Stimulated activated naive CD8-positive, alpha-beta T cell treated with anti-CD3 and anti-CD28 coated beads, Interleukin-15, amount 100 ng/mL, for 72 hours (primary cell): ENCODE measurements around the gene GIPC3.

ENCODE experiments used
- ATAC-seq: fragments of 150-1000 bp; cut with Tn5 transposase; 2 replicates; pipeline ENCODE4 v1.10.0; 2021; ENCODE audit warnings: mild to moderate bottlenecking, moderate library complexity
- DNase-seq, 2 donors: peaks; one replicate each; pipeline ENCODE4 v3.0.0; 2021 to 2022
- H3K27ac Mint-ChIP-seq, 2 donors: one replicate each; pipeline ENCODE4 v1.8.0; 2022; ENCODE audit warnings: mild to moderate bottlenecking in 2 of 2, mixed read lengths in 2 of 2, moderate library complexity in 2 of 2
- H3K27me3 Mint-ChIP-seq: one replicate; pipeline ENCODE4 v1.8.0; 2022; ENCODE audit warnings: mixed read lengths
- H3K4me1 Mint-ChIP-seq: one replicate; pipeline ENCODE4 v1.8.0; 2022; ENCODE audit warnings: mild to moderate bottlenecking, mixed read lengths
- H3K4me3 Mint-ChIP-seq, 2 donors: one replicate each; pipeline ENCODE4 v1.8.0; 2022; ENCODE audit warnings: mild to moderate bottlenecking in 2 of 2, mixed read lengths in 2 of 2, moderate library complexity in 1 of 2
- H3K9me3 Mint-ChIP-seq, 2 donors: one replicate each; pipeline ENCODE4 v1.8.0; 2022; ENCODE audit warnings: mixed read lengths in 2 of 2

GIPC3 gene

DNA sequence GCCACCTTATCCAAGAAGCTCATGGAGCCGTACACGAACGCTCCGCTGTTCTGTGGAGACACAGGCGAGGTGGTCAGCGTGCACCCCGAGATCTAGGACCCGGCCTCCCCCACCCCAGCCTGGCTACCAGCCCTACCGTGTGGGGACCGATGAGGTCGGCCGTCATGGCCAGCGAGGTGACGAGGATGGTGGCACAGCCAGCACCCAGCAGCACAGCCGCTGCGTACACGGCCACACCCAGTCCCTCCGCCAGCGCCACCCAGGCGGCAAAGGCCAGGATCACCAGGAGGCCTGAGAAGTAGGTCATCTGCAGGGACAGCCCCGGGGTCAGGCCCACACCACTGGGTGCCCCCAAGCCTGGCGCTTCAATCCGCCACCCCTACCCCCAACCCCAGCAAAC is 39.2 kb upstream of the GIPC3 start:
- Mint-ChIP-seq H3K4me3 (no peak overlapping the region), H3K27me3 (no peaks in the 10 kb centered on the region), H3K4me1 (peaks cover 38% of the 10 kb centered on the region), H3K9me3 (no peaks in the 10 kb centered on the region), H3K27ac (peak overlapping the region in 1 of 2 donors; percentile 12)
- ATAC-seq (no peak), DNase-seq (no peak)

DNA sequence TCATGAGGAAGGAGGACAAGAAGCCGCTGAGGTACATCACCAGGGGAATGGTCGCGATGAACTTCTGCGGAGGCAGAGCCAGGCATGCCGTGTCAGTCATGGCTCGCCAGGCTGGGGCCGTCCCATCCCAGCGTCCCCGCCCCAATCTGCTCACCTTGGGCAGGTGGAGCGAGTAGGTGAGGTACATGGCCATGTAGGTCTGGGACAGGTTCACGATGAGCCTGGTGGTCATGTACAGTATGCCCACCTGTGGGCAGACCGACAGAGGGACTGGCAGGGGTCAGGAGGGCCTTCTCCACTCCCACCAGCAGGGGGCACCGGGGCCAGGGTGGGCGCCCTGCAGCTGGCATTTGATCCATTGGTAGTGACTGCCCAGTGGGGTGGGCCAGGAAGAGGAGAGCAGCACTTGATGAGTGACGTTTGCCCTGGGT is 38.0 kb upstream of the GIPC3 start:
- Mint-ChIP-seq H3K27ac (peak overlapping the region in 1 of 2 donors; percentile 83), H3K9me3 (no peaks in the 10 kb centered on the region), H3K27me3 (no peaks in the 10 kb centered on the region), H3K4me3 (no peak overlapping the region), H3K4me1 (peaks cover 50% of the 10 kb centered on the region)
- ATAC-seq = peak; percentile 32
- peak in 1 of 2 donors; percentile 48 for DNase-seq

DNA sequence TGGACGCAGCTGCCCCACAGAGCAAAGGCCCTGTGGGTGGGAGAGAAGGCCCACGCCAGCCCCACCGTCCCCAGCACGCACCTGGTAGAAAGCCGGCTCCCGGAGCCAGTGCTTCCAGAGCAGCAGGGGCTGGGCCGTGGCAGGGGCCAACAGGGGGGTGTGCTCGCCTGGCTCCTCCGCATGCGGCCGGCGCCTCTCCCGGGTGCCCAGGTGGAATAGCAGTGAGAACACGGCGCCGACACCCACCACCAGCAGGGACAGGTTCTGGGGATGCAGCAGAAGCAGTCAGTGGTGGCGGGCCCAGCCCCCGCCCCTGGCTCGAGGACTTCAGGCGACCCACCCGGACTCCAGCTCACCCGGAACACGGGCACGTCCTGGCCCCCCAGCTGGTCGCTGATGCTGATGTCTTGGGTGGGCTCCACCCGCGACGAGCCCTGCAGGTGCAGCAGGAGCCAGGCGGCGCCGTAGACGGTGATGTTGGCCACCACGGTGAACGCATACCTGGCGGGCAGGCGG is 37.5 kb upstream of the GIPC3 start:
- Mint-ChIP-seq H3K27me3 (no peaks in the 10 kb centered on the region), H3K4me3 (no peak overlapping the region), H3K4me1 (peaks cover 55% of the 10 kb centered on the region), H3K27ac (no peak overlapping the region), H3K9me3 (no peaks in the 10 kb centered on the region)
- no peak for ATAC-seq
- DNase-seq = no peak

DNA sequence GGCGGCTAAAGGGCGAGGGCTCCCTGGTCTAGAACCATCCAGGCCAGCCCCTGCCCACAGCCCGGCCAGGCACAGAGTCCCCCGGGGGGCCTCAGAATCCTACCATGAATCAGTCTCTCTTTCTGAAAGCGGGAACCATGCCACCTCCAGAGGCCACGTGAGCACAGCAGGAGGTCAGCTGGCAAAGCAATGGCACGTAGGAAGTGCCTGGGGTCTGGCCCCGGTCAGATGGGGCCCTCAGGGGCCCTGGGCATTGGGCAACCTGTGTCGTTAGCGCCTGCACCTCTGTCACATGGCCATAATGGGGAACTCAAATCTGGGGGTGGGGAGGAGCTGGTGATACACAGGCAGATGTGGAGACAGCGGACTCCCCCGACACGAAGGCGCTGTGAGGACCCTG is 36.7 kb upstream of the GIPC3 start:
- Mint-ChIP-seq H3K9me3 (no peaks in the 10 kb centered on the region), H3K27me3 (no peaks in the 10 kb centered on the region), H3K4me3 (no peak overlapping the region), H3K27ac (no peak overlapping the region), H3K4me1 (peaks cover 63% of the 10 kb centered on the region)
- DNase-seq (no peak), ATAC-seq (no peak)

DNA sequence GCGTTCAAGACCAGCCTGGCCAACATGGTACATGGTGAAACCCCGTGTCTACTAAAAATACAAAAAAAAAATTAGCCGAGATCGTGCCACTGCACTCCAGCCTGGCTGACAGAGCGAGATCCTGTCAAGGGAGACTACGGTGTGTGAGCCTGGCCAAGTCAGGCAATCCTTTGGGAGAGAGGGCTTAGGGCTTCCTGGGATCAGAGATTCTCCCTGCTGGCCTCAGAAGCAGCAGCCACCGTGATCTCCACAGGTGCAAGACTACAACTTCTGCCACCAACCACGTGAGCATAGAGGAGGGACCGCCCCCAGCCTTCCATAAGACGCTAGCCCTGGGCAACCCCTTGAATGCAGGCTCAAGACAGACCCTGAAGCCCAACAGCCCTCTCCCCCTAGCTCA is 35.5 kb upstream of the GIPC3 start:
- DNase-seq (no peak), ATAC-seq (no peak)
- no peaks in the 10 kb centered on the region for H3K9me3 Mint-ChIP-seq
- H3K27ac Mint-ChIP-seq = no peak overlapping the region
- H3K27me3 Mint-ChIP-seq = no peaks in the 10 kb centered on the region
- H3K4me3 Mint-ChIP-seq = no peak overlapping the region
- peaks cover 71% of the 10 kb centered on the region for H3K4me1 Mint-ChIP-seq

DNA sequence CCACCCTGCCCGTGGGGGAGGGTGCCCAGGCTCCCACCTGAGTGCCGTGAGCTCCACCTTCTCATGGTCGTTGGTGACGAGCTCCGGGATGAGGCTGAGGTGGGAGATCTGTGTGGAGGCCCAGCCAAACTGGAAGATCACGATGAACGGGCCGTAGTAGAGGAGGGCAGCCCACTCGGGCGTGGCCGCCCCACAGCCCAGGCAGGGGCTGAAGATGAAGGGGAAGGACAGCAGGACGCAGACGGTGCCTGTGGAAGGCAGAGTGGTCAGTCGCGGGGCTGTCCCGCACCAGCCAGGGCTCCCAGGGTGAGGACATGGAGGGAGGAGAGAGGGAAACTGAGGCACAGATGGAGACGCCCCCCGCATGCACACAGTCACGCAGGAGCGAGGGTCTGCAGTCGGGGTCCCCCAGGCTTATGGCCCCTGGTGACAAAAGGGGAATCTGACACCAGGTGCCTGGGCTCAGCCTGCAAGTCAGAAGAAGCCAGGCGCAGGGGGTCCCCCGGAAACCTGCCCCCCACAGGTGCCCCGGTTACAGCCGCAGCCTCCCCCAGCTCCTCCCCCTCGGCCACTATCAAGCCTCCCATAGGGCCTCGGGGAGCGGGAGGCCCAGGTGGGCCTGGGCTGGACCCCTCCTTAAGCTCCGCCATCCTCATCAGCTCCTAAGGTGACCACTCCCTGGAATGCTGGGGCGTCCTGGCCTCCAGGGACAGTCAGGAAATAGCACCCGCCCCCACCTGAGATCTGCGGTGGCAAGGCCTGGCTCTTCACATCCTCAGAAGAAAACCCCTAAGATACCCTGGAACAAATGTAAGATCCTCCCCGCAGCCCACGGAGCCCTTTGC is 34.1 kb upstream of the GIPC3 start:
- no peak for ATAC-seq
- DNase-seq = no peak
- Mint-ChIP-seq H3K27me3 (no peaks in the 10 kb centered on the region), H3K27ac (peak overlapping the region; percentile 55 to 90), H3K4me3 (no peak overlapping the region), H3K4me1 (peaks cover 71% of the 10 kb centered on the region), H3K9me3 (no peaks in the 10 kb centered on the region)

DNA sequence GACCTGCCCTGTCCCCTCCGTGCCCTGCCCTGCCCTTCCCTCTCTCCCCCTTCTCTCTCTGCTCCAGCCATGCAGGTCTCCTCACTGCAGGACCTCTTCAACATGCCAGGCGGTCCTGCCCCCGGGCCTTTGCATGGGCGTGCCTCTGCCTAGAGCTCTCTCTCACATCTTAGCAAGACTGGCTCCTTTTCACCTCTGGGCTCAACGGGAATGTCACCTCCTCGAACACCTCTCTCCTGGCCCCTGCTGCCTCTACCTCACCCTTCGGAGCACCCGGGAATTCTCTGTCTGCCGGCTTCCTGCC is 33.5 kb upstream of the GIPC3 start:
- no peaks in the 10 kb centered on the region for H3K9me3 Mint-ChIP-seq
- H3K4me3 Mint-ChIP-seq = no peak overlapping the region
- peaks cover 76% of the 10 kb centered on the region for H3K4me1 Mint-ChIP-seq
- ATAC-seq = no peak
- H3K27ac Mint-ChIP-seq = peak overlapping the region; percentile 23 to 55
- no peak for DNase-seq
- H3K27me3 Mint-ChIP-seq = no peaks in the 10 kb centered on the region

DNA sequence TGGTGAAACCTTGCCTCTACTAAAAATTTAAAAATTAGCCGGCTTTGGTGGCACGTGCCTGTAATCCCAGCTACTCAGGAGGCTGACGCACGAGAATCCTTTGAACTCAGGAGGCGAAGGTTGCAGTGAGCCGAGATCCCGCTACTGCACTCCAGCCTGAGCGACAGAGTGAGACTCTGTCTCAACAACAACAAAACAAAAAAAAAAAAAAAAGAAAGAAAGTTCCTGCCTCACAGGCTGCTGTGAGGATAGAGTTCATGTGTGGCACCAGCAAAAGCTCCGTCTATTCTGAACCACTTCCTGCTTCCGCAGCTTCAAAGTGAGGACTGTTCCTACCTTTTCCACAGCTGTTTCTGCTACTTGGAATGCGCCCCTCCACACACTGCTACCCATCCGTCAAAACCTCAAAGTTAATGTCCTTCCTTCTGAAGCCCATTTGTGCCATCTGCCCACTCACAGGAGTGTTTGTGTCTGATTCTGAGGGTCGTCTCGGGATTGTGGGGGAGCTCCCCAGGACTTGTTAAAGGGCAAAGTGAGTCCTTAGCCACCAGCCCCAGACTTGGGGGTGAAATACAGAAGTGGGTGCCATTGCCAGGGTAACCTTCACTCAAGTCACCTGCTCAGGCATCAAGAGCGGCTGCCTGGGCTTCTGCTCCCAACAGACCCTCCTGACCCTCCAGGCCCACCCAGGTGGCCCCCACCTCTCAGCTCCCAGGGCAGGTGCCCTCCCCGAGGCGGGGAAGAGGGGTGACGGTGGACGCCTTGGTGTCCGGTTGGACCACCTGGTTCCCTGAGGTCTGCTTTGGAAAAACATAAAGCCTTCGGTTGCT is 30.8 kb upstream of the GIPC3 start:
- H3K9me3 Mint-ChIP-seq = no peaks in the 10 kb centered on the region
- H3K27ac Mint-ChIP-seq = peak overlapping the region; percentile 76 to 90
- peaks cover 75% of the 10 kb centered on the region for H3K4me1 Mint-ChIP-seq
- no peak for DNase-seq
- peak overlapping the region; percentile 90 to 97 for H3K4me3 Mint-ChIP-seq
- no peaks in the 10 kb centered on the region for H3K27me3 Mint-ChIP-seq
- no peak for ATAC-seq

DNA sequence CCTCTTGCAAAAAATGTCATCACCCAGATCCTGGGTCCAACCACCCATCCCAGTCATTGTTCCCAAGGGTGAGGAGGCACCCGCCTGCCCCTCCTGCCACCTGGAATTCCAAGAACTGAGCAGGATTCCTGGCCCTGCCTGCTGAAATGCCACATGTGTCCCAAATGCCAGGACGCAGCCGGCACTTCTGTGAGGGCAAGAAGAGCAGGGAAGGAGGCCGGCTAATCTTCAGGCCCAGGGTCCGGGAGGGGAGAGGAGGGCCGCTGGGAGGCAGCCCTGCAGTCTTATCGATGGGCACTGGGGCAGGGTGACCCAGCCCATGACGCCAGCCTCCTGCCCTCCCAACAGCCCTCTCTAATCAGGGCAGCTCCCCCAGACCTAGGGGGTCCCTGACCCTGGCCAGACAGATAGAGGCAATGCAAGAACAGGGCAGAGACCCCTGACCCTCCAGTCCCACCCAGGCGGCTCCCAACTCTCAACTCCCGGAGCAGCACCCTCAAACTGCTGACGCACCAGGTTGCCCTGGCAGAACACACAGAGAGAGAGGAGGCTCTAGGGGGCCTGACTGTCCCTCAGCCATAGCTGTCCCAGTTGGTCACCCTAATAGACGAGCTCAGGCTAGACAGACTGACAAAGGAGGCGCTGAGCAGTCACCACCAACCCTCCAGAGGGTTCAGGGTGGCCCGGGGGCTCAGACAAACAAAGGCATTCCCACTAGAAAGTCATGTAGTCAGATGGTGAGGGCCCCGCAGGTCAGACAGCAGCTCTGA is 29.4 kb upstream of the GIPC3 start:
- DNase-seq = no peak
- ATAC-seq = no peak
- H3K27ac Mint-ChIP-seq = peak overlapping the region; percentile 86 to 90
- peaks cover 72% of the 10 kb centered on the region for H3K4me1 Mint-ChIP-seq
- H3K4me3 Mint-ChIP-seq = peak overlapping the region; percentile 90 to 97
- no peaks in the 10 kb centered on the region for H3K27me3 Mint-ChIP-seq
- no peaks in the 10 kb centered on the region for H3K9me3 Mint-ChIP-seq

DNA sequence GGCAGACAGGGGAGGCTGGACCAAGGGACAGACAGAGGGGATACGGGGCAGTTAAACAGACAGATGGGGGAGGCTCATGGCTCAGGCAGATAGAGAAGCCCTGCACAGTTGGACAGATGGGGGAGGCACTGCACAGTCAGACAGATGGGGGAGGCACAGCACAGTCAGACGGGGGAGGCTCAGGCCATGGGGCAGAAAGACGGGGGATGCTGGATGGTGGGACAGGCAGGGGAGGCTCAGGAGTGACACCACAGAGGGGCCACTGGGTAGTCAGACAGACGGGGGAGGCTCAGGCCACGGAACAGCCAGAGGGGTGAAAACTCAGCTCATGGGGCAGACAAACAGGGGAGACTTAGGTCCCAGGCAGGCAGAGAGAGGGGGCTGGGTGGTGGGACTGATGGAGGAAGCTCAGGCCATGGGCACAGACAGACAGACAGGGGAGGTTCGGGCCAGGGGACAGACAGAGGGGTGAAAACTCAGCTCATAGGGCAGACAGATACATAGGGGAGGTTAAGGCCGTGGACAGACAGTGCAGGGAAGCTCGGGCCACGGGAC is 28.8 kb upstream of the GIPC3 start:
- peak; percentile 2 for ATAC-seq
- peaks cover 66% of the 10 kb centered on the region for H3K4me1 Mint-ChIP-seq
- H3K27ac Mint-ChIP-seq = peak overlapping the region; percentile 86 to 90
- no peaks in the 10 kb centered on the region for H3K27me3 Mint-ChIP-seq
- no peaks in the 10 kb centered on the region for H3K9me3 Mint-ChIP-seq
- H3K4me3 Mint-ChIP-seq = peak overlapping the region; percentile 90 to 97
- DNase-seq = no peak

DNA sequence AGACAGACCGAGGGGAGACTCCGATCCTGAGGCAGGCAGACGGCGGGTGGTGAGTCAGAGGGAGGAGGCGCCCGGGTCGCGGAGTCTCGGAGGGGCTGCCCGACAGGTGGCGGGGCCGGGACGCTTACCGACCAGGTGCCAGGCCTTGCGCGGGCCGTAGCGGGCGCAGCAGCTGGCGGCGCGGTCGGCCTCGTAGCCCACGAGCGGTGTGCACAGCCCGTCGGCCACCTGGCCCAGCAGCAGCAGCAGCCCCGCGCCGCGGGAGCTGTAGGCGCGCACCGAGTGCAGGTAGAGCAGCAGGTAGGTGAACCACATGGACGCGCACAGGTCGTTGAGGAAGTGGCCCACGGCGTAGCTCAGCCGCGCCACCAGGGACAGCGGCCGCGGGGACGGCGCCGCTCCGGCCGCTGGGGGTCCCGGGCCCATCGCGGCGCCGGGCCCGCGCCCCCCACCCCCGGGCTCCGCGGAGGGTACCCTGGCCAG is 28.3 kb upstream of the GIPC3 start:
- Mint-ChIP-seq H3K4me1 (peaks cover 61% of the 10 kb centered on the region), H3K27me3 (no peaks in the 10 kb centered on the region), H3K27ac (peak overlapping the region; percentile 86 to 89), H3K9me3 (no peaks in the 10 kb centered on the region), H3K4me3 (peak overlapping the region; percentile 90 to 97)
- ATAC-seq = peak; percentile 47
- DNase-seq = peak; percentile 65 to 69

DNA sequence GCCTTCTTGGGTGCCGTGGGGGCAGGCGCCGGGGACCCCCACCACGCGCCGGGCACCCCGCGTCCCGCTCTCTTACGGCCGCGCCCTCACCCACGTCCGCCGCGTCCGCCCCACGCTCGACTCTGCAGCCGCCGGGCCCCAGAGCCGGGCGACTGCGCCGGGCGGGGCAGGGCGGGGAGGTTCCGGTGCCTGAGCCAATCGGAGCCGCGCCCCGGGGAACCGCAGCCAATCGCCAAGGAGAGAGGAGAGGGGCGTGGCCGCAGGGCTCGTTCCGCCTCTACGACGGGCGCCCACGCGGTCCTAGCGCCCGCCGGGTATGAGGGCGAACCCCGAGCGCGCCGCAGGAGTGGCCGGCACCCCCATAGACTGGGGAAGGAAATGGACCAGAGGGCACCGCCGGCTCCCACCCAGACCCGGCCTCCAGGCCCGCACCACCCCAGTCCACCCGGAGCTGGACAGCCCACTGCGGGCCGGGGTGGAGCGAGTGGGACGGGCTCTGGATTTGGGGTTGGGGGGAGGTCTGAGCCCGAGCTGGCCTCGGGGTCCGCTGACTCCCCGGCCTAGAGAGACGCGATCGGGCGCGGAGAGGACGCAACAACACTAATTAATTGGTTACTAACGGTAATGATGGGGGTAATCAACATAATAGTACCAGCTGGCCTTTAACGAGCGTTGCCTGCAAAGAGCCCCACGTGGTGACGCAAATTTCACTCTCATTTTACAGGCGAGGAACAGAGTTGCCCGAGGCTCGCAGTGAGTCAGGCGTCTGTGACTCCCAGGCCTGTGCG is 27.6 kb upstream of the GIPC3 start, which contains the start of gene MFSD12:
Gene MFSD12 (minus strand): TSS at position 126 of the 788 bp plus-strand sequence. CDS start 183 bp downstream, outside the sequence.
- ATAC-seq (peak; percentile 94), DNase-seq (peak; percentile 95)
- Mint-ChIP-seq H3K4me3 (peak within 1 kb of the TSS; percentile 93 to 97), H3K9me3 (no peaks in the 10 kb centered on the region), H3K27me3 (no peaks in the 10 kb centered on the region), H3K27ac (peak within 1 kb of the TSS; percentile 86 to 95), H3K4me1 (peaks cover 55% of the 10 kb centered on the region)

DNA sequence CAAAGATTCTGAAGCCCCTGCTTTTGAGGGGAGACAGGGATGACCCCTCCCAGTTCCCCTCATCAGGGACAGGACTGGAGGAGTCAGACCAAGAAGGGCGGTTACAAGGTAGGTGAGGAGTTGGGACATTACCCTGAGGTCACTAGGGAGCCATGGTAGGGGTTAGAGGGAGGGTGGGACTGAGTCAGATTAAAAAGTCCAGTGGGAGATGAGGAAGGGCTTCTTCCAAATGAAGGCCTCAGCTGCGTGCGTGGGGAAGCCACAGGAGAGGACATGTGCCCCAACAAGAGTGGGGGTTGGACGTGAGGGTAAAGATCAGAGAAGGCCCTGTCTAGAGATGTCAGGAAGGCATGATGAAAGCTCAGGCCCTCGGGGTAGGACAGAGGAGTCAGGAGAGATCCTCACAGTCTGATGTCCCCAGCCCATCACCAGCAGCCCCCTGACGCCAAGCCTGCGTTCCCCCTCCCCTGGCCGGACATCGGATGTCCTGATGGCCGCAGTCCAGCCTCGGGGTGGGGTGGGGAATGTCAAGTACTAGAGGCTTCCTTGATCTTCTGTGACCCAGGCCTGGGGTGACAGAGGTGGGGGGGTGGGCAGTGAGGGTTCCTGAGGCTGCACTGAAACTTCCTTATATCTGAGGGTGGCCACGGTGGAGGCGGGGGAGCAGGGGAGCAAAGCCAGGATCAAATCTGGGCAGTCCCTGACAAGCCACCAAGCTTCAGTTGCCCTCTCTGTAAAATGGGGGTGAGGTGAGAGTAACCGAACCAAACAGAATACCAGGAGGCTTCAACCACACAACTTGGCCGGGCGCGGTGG is 21.4 kb upstream of the GIPC3 start:
- H3K9me3 Mint-ChIP-seq = no peaks in the 10 kb centered on the region
- H3K4me3 Mint-ChIP-seq = no peak overlapping the region
- H3K27ac Mint-ChIP-seq = peak overlapping the region in 1 of 2 donors; percentile 86
- H3K27me3 Mint-ChIP-seq = no peaks in the 10 kb centered on the region
- DNase-seq (no peak), ATAC-seq (no peak)
- H3K4me1 Mint-ChIP-seq = peaks cover 3% of the 10 kb centered on the region

DNA sequence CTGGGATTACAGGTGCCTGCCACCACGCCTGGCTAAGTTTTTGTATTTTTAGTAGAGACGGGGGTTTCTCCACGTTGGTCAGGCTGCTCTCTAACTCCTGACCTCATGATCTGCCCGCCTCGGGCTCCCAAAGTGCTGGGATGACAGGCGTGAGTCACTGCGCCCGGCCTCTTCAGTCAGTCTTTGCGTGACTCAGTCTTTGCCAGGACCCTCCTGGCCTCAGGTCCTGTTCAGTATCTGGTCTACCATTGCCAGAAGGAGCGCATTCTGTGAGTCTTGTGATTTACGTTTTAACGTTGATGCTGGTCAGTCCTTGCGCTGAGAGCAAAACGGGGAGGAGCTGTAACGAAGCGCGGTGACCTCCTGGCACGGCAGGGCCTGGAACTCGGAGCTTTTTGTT is 20.1 kb upstream of the GIPC3 start:
- no peak for DNase-seq
- H3K4me3 Mint-ChIP-seq = no peak overlapping the region

More for the DNA sequence above, 20.1 kb upstream of the GIPC3 start:
- H3K27ac Mint-ChIP-seq = no peak overlapping the region
- ATAC-seq = no peak
- H3K27me3 Mint-ChIP-seq = no peaks in the 10 kb centered on the region
- no peaks in the 10 kb centered on the region for H3K4me1 Mint-ChIP-seq
- no peaks in the 10 kb centered on the region for H3K9me3 Mint-ChIP-seq
